Chondrocyte (in vitro differentiated cells): ENCODE measurements around the gene KRT78. TPM values are rescaled to one million over a fixed set of nuclear protein-coding genes. Genes with fewer than 3 reads are reported as not detected.
"Not testable (repeated sequence)": the region's sequence is repeated elsewhere in the genome, so short reads cannot be mapped to it uniquely, and the experiment has no call there.

Experiments
- DNase-seq: peaks from one replicate; pipeline ENCODE4 v3.0.0; 2021; ENCODE audit warnings: mixed read lengths, low spot score
- H3K27ac Mint-ChIP-seq: one replicate; pipeline ENCODE4 v1.8.0; 2021; ENCODE audit warnings: mild to moderate bottlenecking, moderate library complexity, mixed read lengths; ENCODE audit not compliant: unreplicated experiment
- H3K27me3 Mint-ChIP-seq: 2 replicates; pipeline ENCODE4 v1.8.0; 2021; ENCODE audit warnings: low read depth, mixed read lengths
- H3K36me3 Mint-ChIP-seq: 2 replicates; pipeline ENCODE4 v1.8.0; 2021; ENCODE audit warnings: low read depth, mixed read lengths
- H3K4me1 Mint-ChIP-seq: 2 replicates; pipeline ENCODE4 v1.8.0; 2021; ENCODE audit warnings: low read depth, mild to moderate bottlenecking, mixed read lengths
- H3K4me3 Mint-ChIP-seq: one replicate; pipeline ENCODE4 v1.8.0; 2021; ENCODE audit warnings: mild to moderate bottlenecking, moderate library complexity, mixed read lengths; ENCODE audit not compliant: unreplicated experiment
- H3K9me3 Mint-ChIP-seq: 2 replicates; pipeline ENCODE4 v1.8.0; 2021; ENCODE audit warnings: low read depth, mixed read lengths
- total RNA-seq: library from RNA; stranded (reverse); gene quantifications from 3 replicates; pipeline ENCODE4 v1.2.1, GENCODE V29; 2021
- TF ChIP-seq, protein P1 (sequence below): fragments of 200-600 bp; sonication (generic); IDR thresholded peaks from 2 replicates; pipeline ENCODE4 v1.5.0; 2021; ENCODE audit warnings: antibody characterized with exemption, mild to moderate bottlenecking, moderate library complexity

Gene KRT78
- total RNA-seq, 1 donor from 2014 or later, result not detected

DNA sequence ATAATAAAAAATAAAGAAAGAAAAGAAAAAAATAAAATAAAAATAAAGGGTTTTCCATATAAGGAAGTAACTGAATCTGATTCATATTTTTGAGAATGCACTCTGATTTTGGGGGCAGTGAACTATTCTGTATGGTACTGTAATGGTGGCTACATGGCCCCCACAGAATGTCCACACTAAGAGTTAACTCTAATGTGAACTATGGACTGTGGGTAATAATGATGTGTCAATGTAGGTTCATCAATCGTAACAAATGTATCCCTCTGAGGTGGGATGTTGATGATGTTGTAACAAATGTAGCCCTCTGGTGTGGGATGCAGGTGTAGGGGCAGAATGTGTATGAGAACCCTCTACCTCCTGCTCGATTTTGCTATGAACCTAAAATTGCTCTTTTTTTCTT, 42.2 kb upstream of the KRT78 start:
- peaks cover 15% of the 10 kb centered on the region for H3K4me1 Mint-ChIP-seq
- no peaks in the 10 kb centered on the region for H3K27me3 Mint-ChIP-seq
- DNase-seq, result no peak
- no peak overlapping the region for H3K27ac Mint-ChIP-seq
- TF ChIP-seq, protein P1, sequence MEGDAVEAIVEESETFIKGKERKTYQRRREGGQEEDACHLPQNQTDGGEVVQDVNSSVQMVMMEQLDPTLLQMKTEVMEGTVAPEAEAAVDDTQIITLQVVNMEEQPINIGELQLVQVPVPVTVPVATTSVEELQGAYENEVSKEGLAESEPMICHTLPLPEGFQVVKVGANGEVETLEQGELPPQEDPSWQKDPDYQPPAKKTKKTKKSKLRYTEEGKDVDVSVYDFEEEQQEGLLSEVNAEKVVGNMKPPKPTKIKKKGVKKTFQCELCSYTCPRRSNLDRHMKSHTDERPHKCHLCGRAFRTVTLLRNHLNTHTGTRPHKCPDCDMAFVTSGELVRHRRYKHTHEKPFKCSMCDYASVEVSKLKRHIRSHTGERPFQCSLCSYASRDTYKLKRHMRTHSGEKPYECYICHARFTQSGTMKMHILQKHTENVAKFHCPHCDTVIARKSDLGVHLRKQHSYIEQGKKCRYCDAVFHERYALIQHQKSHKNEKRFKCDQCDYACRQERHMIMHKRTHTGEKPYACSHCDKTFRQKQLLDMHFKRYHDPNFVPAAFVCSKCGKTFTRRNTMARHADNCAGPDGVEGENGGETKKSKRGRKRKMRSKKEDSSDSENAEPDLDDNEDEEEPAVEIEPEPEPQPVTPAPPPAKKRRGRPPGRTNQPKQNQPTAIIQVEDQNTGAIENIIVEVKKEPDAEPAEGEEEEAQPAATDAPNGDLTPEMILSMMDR, result no peak
- no peak overlapping the region for H3K4me3 Mint-ChIP-seq
- H3K36me3 Mint-ChIP-seq, result no peaks in the 10 kb centered on the region
- H3K9me3 Mint-ChIP-seq, result no peaks in the 10 kb centered on the region

DNA sequence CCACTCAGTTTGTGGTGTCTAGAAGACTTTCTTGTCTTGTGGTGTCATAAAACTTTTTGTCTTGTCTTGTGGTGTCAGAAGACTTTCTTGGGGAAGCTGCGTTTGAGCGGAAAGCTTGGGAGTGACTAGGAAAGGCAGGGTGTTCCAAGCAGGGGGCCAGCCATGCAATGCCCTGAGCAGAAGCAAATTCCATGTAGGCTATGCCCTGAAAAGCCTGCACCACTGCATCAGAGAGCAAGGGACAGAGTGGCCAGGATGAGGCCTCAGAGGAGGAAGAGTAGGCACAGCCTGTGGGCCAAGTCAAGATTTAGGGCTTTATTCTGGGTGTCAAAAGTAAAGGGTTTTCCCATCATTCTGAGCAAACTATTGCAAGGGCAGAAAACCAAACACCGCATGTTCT, 41.6 kb upstream of the KRT78 start:
- Mint-ChIP-seq H3K4me1 (peaks cover 10% of the 10 kb centered on the region), H3K27me3 (no peaks in the 10 kb centered on the region)
- TF ChIP-seq, protein P1, result no peak

DNA sequence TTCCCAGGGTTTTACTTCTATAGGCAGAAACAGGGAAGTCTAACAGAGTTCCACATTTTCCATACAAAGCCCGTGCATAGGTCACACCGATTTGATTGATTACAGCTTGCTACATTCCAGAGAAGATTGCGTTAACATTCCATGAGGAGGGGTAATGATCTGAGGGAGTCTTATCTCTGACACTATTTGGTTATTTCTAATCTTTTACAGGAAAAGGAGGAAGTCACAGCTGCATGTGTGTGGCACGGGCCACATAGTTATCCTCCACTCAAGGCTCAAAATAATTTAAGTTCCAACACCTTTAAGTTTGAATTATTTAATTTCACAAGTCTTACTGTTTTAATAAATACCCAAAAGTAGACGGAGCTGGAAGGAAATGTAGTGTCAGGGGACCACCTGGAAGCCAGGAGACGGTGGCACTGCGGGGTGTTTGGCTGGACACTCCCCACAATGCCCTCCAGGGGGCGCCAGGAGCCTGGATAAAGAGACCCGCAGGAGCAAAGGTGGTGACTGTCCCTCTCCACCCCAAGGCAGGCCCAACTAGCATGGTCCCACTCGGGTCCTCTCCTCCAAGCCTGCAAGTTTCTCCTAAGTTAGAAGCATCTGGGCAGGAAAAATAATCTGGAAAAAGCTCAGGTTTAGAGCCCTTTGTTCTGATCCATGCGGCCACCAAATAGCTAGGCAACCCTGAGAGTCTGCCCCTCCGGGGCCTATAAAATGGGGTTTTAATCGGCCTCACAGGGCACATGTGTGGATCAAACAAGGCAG, 35.9 kb upstream of the KRT78 start:
- DNase-seq, result no peak
- H3K27ac Mint-ChIP-seq, result no peak overlapping the region

More for the DNA sequence above, 41.6 kb upstream of the KRT78 start:
- H3K36me3 Mint-ChIP-seq, result no peaks in the 10 kb centered on the region
- no peak overlapping the region for H3K27ac Mint-ChIP-seq
- H3K4me3 Mint-ChIP-seq, result no peak overlapping the region
- DNase-seq, result no peak
- no peaks in the 10 kb centered on the region for H3K9me3 Mint-ChIP-seq

DNA sequence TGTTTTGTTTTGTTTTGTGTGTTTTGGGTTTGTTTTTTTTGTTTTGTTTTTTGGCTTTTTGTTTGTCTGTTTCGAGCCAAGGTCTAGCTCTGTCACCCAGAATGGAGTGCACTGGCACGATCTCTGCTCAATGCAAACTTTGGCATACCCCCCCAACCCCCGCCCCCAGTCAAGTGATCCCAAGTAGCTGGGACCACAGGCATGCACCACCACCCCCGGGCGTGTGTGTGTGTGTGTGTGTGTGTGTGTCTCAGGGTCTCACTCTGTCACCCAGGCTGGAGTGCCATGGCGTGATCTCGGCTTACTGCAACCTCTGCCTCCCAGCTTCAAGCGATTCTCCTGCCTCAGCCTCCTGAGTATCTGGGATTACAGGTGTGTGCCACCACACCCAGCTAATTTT, 31.7 kb upstream of the KRT78 start:
- not testable (repeated sequence) for H3K27ac Mint-ChIP-seq, H3K36me3 Mint-ChIP-seq, H3K27me3 Mint-ChIP-seq, DNase-seq, H3K4me3 Mint-ChIP-seq, H3K9me3 Mint-ChIP-seq
- H3K4me1 Mint-ChIP-seq, result peaks cover 30% of the 10 kb centered on the region

More for the DNA sequence above, 35.9 kb upstream of the KRT78 start:
- no peaks in the 10 kb centered on the region for H3K27me3 Mint-ChIP-seq
- TF ChIP-seq, protein P1, result peak; percentile 99
- H3K4me3 Mint-ChIP-seq, result no peak overlapping the region
- no peaks in the 10 kb centered on the region for H3K9me3 Mint-ChIP-seq
- H3K36me3 Mint-ChIP-seq, result no peaks in the 10 kb centered on the region
- H3K4me1 Mint-ChIP-seq, result peaks cover 9% of the 10 kb centered on the region

DNA sequence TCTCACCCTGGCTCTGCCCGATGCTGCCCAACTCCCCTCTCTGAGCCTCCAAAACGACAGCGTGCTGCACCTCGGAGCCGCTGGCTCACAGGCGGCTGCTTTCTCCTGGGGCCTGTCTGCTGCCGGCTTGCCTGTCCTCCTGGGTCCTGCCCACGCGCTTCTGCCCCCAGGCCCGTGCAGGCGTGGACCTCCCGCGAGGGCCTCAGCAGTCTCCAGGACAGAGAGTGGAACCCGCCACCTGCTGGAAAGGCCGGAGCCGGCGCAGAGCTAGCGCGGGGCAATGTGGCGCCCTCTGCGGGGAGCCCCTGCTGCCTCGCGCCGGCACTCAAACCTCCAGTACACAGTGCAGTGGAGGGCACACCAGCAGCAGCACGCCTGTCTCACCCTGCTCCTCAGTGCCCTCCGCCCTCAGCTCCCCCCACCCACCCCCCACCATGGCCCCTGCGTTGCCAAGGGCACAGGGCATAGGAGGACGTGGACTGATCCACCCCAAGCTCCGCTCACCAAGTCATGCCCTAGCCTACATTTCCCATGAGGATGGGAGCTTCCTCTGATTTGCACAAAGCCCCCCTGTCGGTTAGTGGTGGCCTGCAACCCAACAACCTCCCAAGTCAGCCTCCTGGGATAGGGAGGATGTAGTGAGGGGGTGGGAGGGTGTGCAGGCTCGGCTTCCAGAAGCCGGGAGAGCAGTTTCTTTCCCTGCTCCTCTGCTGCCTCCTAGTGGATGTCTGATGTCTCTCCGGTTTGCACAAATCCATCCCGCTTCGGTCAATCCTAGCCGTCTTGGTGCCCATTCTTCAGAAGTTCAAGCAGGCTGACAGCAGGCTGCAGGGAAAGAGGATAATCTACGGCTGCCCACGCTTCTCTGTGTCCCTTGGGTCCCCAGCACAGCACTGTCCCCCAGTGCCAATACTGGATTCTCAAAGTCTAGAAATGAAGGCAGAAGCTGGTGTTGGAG, 30.9 kb upstream of the KRT78 start:
- peak overlapping the region; percentile 66 for H3K4me3 Mint-ChIP-seq
- H3K9me3 Mint-ChIP-seq, result no peaks in the 10 kb centered on the region
- no peaks in the 10 kb centered on the region for H3K36me3 Mint-ChIP-seq
- TF ChIP-seq, protein P1, result peak; percentile 93
- no peak for DNase-seq
- H3K4me1 Mint-ChIP-seq, result peaks cover 34% of the 10 kb centered on the region
- peak overlapping the region; percentile 74 for H3K27ac Mint-ChIP-seq
- H3K27me3 Mint-ChIP-seq, result no peaks in the 10 kb centered on the region
